ENCODE data around the gene UBE3D.

Gene UBE3D

GRCh38 chr6:82908661-82909060, 157.0 kb downstream of the UBE3D start:
- no peak for TF ChIP-seq CTCF (IDR thresholded peaks at IDR 0.05; ENCODE audit: insufficient read depth, missing control alignments)
- DNase-seq (ENCODE audit: insufficient read length, low spot score) (no peak), FAIRE-seq (no peak)

- FAIRE-seq (no peak), DNase-seq (ENCODE audit: insufficient read length, low spot score) (no peak)
- no peak for TF ChIP-seq CTCF (IDR thresholded peaks at IDR 0.05; ENCODE audit: insufficient read depth, missing control alignments)
These were observed 158.7 kb downstream of the UBE3D start for GRCh38 chr6:82906951-82907350.

GRCh38 chr6:82906489-82906888, 159.2 kb downstream of the UBE3D start:
- no peak for TF ChIP-seq CTCF (IDR thresholded peaks at IDR 0.05; ENCODE audit: insufficient read depth, missing control alignments)
- no peak for DNase-seq (ENCODE audit: insufficient read length, low spot score)
- FAIRE-seq: no peak

GRCh38 chr6:82904860-82905259, 160.8 kb downstream of the UBE3D start:
- DNase-seq (ENCODE audit: insufficient read length, low spot score) (no peak), FAIRE-seq (no peak)
- no peak for TF ChIP-seq CTCF (IDR thresholded peaks at IDR 0.05; ENCODE audit: insufficient read depth, missing control alignments)

GRCh38 chr6:82904257-82904656, 161.4 kb downstream of the UBE3D start:
- TF ChIP-seq CTCF (IDR thresholded peaks at IDR 0.05; ENCODE audit: insufficient read depth, missing control alignments): no peak
- DNase-seq (ENCODE audit: insufficient read length, low spot score) (no peak), FAIRE-seq (no peak)

GRCh38 chr6:82902290-82902689, 163.4 kb downstream of the UBE3D start:
- FAIRE-seq (no peak), DNase-seq (ENCODE audit: insufficient read length, low spot score) (no peak)
- TF ChIP-seq CTCF (IDR thresholded peaks at IDR 0.05; ENCODE audit: insufficient read depth, missing control alignments): no peak

- no peak for TF ChIP-seq CTCF (IDR thresholded peaks at IDR 0.05; ENCODE audit: insufficient read depth, missing control alignments)
- FAIRE-seq (no peak), DNase-seq (ENCODE audit: insufficient read length, low spot score) (no peak)
These were observed 170.9 kb downstream of the UBE3D start for GRCh38 chr6:82894653-82895259.
